GM12864 (cell line): ENCODE measurements around the gene SOCS1.
"Not testable (repeated sequence)": the region's sequence is repeated elsewhere in the genome, so short reads cannot be mapped to it uniquely, and the experiment has no call there.

ENCODE experiments used
- DNase-seq: peaks from one replicate; pipeline ENCODE4 v3.0.0-alpha.2; 2011; ENCODE audit warnings: low read depth
- H3K4me3 ChIP-seq: 2 replicates; pipeline ENCODE4 v1.5.1; 2011; ENCODE audit warnings: mild to moderate bottlenecking, low read depth, low read length, control low read depth
- CTCF ChIP-seq: IDR thresholded peaks from 2 replicates; pipeline ENCODE4 v1.5.1; 2011; ENCODE audit warnings: low read depth, mild to moderate bottlenecking, moderate library complexity, low read length, control low read depth, inconsistent platforms; ENCODE audit errors: missing control alignments

SOCS1 gene

GRCh38 chr16:11291091-11291703 lies 35.2 kb upstream of the SOCS1 start:
- no peak overlapping the region for H3K4me3 ChIP-seq
- no peak for TF ChIP-seq CTCF
- no peak for DNase-seq

GRCh38 chr16:11290102-11290893 lies 34.3 kb upstream of the SOCS1 start:
- H3K4me3 ChIP-seq, result no peak overlapping the region
- no peak for DNase-seq
- TF ChIP-seq CTCF, result no peak

- not testable (repeated sequence) for H3K4me3 ChIP-seq, DNase-seq
Measured at GRCh38 chr16:11289696-11290095, 33.7 kb upstream of the SOCS1 start.

- H3K4me3 ChIP-seq, result no peak overlapping the region
- no peak for TF ChIP-seq CTCF
- no peak for DNase-seq
Measured at GRCh38 chr16:11289202-11289601, 33.2 kb upstream of the SOCS1 start.

- no peak for TF ChIP-seq CTCF
- H3K4me3 ChIP-seq, result no peak overlapping the region
- no peak for DNase-seq
Measured at GRCh38 chr16:11285842-11286241, 29.8 kb upstream of the SOCS1 start.

GRCh38 chr16:11283820-11284248 lies 27.8 kb upstream of the SOCS1 start:
- no peak for DNase-seq
- no peak for TF ChIP-seq CTCF
- H3K4me3 ChIP-seq, result no peak overlapping the region

- no peak for TF ChIP-seq CTCF
- no peak within 1 kb of the TSS for H3K4me3 ChIP-seq
- no peak for DNase-seq
Measured at GRCh38 chr16:11280616-11281522, 24.9 kb upstream of the SOCS1 start, which contains the start of gene PRM1. Gene PRM1 (minus strand): TSS chr16:11281330. CDS start chr16:11281238, 92 bp downstream.
